Stomach (tissue), 4 donors: ENCODE measurements around the gene PROCR.

Experiments used
- CTCF ChIP-seq, 7 experiments: fragments of 450-650 bp in 4 of 7; fragments of 200-600 bp in 3 of 7; sonication (generic) in 3 of 7; IDR thresholded peaks; one replicate each; pipeline ENCODE4 v1.5.1; 2016 to 2019; ENCODE audit warnings: antibody characterized with exemption in 7 of 7, control low read depth in 2 of 7, mild to moderate bottlenecking in 1 of 7
- EP300 ChIP-seq: sonication (generic); formaldehyde crosslinking; IDR thresholded peaks from one replicate; pipeline ENCODE4 v1.6.1; 2017; ENCODE audit warnings: antibody characterized with exemption
- POLR2AphosphoS5 ChIP-seq, 3 donors: sonication (generic); formaldehyde crosslinking; IDR thresholded peaks; one replicate each; pipeline ENCODE4 v1.6.1; 2016; ENCODE audit warnings: antibody characterized with exemption in 3 of 3

GRCh38 chr20:35191419-35192117 lies 19.7 kb downstream of the PROCR start:
- TF ChIP-seq POLR2AphosphoS5 (IDR thresholded peaks at IDR 0.05) (no peak), EP300 (no peak), CTCF (IDR thresholded peaks at IDR 0.05) (no peak)
